HS-5 (cell line): Measurements from ENCODE around the gene LRRC4C.
A peak's percentile ranks its signal among the peaks of the same experiment; 100 is the strongest.
"Not testable (repeated sequence)": the region's sequence is repeated elsewhere in the genome, so short reads cannot be mapped to it uniquely, and the experiment has no call there.

Experiments used
- DNase-seq: peaks from one replicate; pipeline ENCODE4 v3.0.0-alpha.2; 2012; ENCODE audit warnings: low read depth

The LRRC4C gene

GRCh38 chr11:41018224-41018623, 441.2 kb downstream of the LRRC4C start:
- DNase-seq: no peak

GRCh38 chr11:41010361-41011050, 448.9 kb downstream of the LRRC4C start:
- no peak for DNase-seq

DNA sequence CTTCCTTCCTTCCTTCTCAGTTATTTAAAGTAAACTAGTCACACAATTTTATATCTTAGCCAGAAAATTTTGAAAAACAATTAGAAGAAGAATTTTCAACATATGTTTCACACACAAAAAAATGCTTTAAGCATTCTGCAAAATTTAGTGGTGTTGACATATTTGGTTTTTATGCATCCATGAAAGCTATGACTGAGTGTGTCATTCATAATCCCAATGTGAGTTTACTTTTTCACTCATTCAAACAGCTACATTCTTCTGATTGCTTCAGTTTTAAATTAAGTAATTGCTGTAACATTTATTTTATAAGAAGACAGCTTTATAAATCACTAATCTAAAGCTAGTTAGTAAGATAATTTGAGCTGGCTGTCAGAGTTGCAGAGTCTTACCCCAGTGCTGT, 453.5 kb downstream of the LRRC4C start:
- no peak for DNase-seq

GRCh38 chr11:41003339-41004282, 455.8 kb downstream of the LRRC4C start:
- DNase-seq: no peak

DNA sequence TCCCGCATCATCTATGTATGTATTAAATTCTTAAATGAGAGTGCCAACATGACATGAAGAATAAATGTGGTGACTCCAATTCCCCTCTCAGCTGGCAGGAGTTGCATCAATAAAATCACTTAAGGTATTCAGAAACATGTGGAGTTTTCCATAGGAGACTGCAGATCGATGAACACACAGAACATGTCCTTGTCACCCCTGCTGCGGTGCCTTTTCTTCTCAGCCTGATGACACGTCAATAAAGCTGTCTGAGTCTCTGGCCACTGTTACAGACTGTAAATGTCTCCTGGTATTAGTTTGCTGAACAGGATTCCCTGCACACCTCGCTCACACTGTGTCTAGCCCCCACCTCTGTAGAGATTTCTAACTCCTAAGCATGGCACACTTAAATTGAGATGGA, 460.5 kb downstream of the LRRC4C start:
- DNase-seq: no peak

DNA sequence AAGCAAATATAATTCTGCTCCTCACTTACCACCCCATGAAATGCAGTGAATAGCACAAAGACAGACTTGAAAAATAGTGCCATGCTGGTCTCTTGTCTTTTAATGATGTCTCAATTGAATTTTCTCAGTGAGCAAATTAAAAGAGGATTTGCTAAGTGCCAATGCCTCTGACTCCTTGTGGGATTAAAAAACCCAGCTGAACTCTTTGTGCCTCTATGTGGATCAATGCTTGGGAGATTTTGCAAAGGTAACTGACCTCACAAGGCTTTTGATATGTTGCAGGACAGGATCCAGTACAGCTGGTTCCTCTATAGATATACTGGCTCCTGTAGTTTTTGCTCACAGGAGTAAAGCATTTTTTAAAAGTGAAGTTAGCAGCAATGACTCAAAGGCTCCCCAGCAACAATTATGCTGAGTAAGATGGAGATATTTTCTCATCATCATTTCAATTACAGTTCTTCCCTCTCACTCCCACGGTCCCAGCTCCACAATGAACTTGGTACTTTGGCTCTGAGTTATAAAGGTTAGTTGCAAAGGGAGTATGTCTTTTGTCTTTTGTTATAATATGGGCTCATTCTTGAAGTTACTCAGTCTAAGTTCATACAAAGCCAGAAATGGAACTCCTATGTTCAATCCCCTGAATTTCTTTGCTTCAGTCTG, 471.5 kb downstream of the LRRC4C start:
- no peak for DNase-seq

- DNase-seq: no peak
These were observed 473.1 kb downstream of the LRRC4C start for GRCh38 chr11:40986320-40986719.

DNA sequence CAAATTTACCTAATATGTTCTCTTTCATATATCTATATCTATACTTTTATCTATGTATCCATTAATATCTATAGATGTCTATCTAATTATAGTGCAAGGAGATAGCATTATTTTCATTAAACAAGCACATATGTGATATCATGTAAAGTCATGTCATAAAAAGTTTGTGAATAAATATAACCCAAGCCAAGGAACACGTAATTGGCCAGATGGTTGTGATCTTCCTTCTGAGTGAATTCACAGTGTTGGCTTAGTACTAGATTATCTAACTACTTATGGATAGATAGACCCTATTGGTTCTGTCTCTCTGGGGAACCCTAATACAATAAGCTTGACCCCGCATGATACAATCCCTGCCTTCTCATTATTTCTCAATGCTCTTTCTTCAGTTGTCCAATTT, 484.4 kb downstream of the LRRC4C start:
- DNase-seq: no peak

DNA sequence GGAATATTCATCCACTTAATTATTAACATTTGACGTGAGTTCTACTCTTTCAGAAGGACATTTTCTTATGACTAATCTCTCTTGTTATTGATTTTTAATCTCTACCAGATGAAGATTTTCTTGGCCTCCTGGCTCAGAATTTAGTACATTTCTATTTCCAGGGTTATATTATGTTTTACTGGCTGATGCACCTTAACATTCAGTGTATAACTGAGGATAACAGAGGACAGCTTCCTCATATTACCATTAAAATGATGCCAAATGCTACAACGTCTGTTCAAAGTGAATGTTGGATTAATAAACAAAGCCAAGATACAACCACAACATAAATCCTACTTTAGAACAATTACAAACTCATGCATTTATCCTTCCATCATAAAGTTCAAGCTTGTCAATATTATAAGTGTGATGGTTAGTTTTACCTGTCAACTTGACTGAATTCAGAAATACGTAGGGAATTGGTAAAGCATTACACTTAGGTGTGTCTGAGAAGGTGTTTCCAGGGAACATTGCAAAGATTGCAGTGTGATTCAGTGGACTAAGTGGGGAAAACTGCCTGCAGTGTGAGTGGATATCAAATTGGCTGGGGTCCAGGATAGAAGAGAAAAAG, 485.2 kb downstream of the LRRC4C start:
- DNase-seq: no peak

- no peak for DNase-seq
These were observed 500.7 kb downstream of the LRRC4C start for GRCh38 chr11:40958707-40959106.

DNA sequence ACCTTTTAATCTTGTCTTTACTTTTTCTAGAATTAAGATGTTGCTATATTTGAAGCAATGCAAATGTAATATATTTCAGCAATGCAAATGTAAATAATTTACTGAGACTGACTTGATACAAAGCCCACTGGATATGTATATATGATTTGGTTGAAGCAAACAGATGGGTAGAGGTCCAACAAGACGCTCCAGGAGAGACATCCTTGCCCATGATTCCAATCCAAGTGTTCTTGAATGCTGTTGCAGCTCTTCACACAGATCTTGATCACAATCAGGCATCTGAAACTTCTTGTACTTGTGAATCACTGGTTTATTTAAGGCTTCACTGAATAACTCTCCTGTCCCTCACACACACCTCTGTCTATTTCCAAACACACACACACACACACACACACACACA, 507.0 kb downstream of the LRRC4C start:
- no peak for DNase-seq

- no peak for DNase-seq
These were observed 521.5 kb downstream of the LRRC4C start for GRCh38 chr11:40938002-40938401.

GRCh38 chr11:40924915-40925314, 534.5 kb downstream of the LRRC4C start:
- DNase-seq: no peak

GRCh38 chr11:40921246-40921645, 538.2 kb downstream of the LRRC4C start:
- DNase-seq: no peak

GRCh38 chr11:40910774-40911173, 548.7 kb downstream of the LRRC4C start:
- not testable (repeated sequence) for DNase-seq

DNA sequence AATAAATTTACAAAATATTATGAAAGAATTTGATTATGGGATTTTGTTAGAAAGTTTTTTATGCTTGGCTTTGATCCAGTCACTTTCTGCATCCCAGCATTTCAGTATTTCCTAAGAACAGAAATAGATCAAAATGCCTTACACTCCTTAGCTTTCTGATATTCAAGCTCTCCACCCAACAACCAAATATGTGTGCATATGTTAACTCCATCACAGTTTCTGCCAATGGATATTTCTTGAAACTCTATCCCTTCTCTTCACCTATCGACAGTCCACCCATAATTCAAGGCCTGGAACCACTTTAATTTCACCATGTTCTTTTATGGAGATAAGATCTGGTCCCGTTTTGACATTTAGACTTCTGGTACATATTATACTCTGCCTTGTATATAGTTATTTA, 565.0 kb downstream of the LRRC4C start:
- DNase-seq: no peak

DNA sequence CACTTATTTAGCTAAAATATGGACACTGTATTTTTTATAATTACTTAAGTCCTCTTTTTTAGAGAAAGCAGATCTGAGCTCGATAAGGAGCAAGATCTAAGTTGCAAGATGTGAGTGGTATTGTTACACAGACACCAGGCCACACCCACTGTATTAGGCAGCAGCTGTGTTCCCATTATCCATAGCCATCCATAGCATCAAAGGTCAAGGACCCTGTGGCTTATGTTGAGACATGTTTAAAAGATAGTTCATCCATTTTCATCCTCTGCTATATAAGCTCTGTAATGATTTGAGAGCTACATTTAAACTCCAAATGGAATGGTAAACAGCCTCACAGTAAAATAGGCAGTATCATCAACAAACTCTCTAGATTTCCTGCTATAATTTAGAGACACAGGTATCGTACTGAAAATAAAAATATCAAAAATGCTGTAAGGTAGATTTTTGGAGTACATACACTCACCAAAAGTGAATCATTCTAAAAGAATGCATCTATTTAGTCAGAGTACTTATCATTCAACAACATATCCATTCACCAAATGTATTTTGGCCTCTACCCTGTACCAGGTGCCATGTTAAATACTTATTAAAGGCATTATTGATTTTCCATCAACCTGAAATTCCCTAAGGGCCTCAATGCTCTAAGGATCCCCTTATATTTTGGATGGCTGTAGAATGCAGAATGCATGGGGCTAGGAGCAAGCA, 574.0 kb downstream of the LRRC4C start:
- no peak for DNase-seq

DNA sequence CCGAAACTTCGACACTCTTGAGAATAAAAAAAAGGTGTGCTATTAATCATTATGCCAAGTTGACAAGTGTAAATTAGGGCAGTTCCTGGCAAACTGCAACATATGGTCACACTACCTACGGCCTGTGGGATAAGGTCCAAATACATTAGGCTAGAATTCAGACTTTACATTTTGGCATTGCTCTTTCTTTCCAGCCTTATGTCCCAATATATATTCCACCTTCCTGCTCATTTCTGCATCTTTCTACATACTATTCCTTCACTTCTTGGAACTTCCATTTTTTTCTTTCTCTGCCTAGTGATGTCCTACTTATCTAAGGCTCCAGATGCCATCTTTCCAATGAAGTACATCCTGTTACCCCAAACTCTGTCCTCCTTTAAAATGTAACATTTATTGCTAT, 577.2 kb downstream of the LRRC4C start:
- no peak for DNase-seq

DNA sequence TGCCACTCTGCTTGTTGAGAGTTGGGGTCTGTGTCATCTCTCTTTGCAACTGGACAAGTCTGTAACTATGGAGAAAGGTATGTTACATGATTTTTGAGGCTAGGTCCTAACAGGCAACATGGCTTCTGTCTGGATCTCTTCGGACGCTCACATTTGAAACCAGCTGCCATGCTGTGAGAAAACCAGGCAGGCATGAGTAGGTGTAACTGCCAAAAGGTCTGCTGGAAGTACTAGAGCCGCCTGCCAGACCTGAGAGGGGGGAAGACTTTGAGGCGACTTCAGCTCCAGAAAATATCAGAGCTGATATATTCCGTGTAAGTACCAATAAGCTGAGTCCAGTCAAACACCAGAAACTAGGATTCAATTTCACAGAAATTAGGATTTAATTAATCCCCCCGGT, 579.5 kb downstream of the LRRC4C start:
- DNase-seq: no peak

GRCh38 chr11:40877981-40878380, 581.5 kb downstream of the LRRC4C start:
- DNase-seq: no peak

DNA sequence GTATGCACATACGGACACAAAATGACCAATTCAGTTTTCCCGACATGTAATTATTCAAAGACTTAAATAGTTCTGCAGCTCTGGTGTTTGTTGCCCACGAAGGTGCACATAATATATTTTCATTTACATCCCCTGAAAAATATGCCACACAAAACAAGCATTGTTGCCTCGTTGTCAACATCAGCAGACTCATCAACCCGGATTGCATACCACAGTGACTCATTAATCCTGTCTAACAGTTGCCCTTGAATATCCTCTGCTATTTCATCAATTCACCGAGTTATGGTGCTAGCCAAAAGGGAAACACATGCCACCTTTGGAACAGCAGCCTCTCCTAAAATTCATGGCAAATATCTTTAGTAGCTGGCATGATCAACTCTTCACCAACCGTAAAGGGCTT, 582.2 kb downstream of the LRRC4C start:
- DNase-seq: peak; percentile 46
